IPS-18c (cell line): ENCODE data around the gene DHRSX.
"Not testable (repeated sequence)": the region's sequence is repeated elsewhere in the genome, so short reads cannot be mapped to it uniquely, and the experiment has no call there.

Source experiments
- H3K4me3 ChIP-seq: 2 replicates; pipeline ENCODE4 v1.7.0; 2013; ENCODE audit warnings: low read depth, mild to moderate bottlenecking, low read length, moderate library complexity; ENCODE audit not compliant: insufficient read depth
- H3K9me3 ChIP-seq: one replicate; pipeline ENCODE4 v1.6.1; 2013; ENCODE audit warnings: mild to moderate bottlenecking, low read length, moderate library complexity; ENCODE audit not compliant: control insufficient read depth, insufficient read depth

Gene DHRSX

DNA sequence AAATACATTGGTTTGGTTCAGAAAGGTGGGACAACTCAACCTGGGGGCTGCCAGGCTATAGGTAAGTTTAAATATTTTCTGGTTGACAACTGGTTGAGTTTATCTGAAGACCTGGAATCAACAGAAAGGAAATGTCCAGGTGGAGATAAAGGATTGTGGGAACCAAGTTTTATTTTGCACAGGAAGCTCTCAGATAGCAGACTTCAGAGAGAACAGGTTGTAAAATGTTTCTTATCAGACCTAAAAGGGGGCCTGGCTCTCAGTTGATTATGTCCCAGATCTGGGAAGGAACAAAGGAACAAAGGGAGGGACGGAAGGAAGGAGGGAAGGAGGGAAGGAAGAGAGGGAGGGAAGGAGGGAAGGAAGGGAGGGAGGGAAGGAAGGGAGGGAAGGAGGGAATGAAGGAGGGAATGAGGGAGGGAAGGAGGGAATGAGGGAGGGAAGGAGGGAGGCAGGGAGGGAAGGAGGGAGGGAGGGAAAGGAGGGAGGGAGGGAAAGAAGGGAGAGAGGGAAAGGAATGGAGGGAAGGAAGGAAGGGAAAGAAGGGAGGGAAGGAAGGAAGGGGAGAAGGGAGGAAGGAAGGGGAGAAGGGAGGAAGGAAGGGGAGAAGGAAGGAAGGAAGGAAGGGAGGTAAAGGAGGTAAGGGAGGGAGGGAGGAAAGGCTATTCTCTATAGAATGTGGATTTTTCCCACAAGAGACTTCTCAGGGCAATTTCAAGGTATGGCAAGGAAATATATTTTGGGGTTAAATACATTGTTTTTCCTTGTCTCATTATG lies 186.7 kb downstream of the DHRSX start:
- Histone ChIP-seq H3K9me3 (no peaks in the 10 kb centered on the region), H3K4me3 (no peak overlapping the region)

DNA sequence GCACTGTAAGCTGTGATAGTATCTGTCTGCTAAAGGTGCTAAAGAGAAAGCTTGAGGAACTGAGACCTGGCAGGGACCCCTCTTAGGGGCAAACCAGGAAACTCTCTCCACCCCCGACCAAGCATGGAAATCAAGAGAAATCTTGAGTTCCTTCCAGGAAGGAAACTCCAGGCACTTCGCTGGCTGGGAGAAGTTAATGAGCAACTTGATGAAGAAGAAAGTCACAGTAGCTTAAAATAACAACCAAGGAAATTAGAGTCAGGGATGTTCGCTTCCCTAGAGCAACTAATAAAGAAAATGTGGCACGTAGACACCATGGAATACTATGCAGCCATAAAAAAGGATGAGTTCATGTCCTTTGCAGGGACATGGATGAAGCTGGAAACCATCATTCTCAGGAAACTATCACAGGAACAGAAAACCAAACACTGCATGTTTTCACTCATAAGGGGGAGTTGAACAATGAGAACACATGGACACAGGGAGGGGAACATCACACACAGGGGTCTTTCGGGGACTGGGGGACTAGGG lies 188.7 kb downstream of the DHRSX start:
- not testable (repeated sequence) for H3K4me3 ChIP-seq, H3K9me3 ChIP-seq

GRCh38 chrX:2311501-2311900 lies 189.3 kb downstream of the DHRSX start:
- Histone ChIP-seq H3K4me3 (no peak overlapping the region), H3K9me3 (no peaks in the 10 kb centered on the region)

GRCh38 chrX:2301901-2302300 lies 198.9 kb downstream of the DHRSX start:
- Histone ChIP-seq H3K9me3 (no peaks in the 10 kb centered on the region), H3K4me3 (no peak overlapping the region)

GRCh38 chrX:2299871-2300270 lies 200.9 kb downstream of the DHRSX start:
- no peak overlapping the region for H3K4me3 ChIP-seq
- H3K9me3 ChIP-seq, result no peaks in the 10 kb centered on the region

DNA sequence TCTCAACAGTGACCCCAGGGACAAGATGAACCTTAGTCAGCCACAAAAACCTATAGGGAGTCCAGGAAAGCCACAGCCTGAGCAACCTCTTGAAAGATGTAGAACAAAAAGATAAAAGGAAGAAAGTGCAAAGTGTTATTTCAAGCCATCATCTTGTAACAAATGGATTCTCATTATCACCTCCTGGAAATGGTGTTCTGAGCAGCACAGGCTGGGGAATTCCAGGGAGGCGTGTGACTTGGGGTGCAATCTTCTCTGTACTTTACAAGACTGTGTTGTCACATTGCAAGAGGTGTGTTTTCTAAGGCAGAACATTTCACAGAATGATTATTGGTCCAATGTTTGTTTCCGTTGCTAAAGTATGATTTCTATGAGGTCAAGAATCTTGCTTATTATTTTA lies 214.0 kb downstream of the DHRSX start:
- peaks cover 4% of the 10 kb centered on the region for H3K9me3 ChIP-seq
- H3K4me3 ChIP-seq, result no peak overlapping the region

GRCh38 chrX:2284601-2285000 lies 216.2 kb downstream of the DHRSX start:
- Histone ChIP-seq H3K4me3 (no peak overlapping the region), H3K9me3 (peaks cover 4% of the 10 kb centered on the region)

- peaks cover 4% of the 10 kb centered on the region for H3K9me3 ChIP-seq
Measured at GRCh38 chrX:2284133-2284532, 216.6 kb downstream of the DHRSX start.

DNA sequence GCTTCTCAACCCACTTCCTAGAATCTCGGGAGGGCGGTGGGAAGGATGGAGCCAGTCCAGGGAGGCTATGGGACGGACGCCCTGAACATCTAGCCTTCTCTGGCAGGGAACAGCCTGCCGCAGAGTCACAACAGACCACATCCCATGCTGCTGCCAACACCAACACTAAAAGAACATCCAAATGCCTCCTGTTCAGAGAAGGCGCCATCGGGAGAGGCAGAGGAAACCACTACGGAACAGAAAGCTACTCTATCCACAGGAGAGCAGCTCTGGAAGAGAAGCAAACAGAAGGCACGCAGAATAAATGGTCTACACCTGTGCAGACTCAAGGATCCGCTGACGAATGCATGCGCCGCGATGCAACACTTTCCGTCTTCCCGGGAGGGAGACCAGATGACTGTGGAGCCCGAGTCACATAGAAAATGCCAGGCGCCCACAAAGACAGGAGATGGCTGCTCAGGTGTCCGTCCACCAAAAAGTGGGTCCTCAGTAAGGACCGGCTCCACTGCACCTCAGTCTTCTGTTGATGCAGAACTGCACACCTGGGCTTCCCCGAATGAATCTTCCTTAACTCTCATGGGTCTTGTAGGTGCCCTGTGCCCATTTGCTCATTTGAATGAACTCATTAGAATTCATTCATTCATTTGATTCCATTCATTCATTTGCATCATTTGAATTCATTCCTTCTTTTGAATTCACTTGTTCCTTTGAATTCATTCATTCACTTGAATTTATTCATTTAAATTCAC lies 217.5 kb downstream of the DHRSX start:
- H3K4me3 ChIP-seq, result no peak overlapping the region
- H3K9me3 ChIP-seq, result peaks cover 4% of the 10 kb centered on the region

More at GRCh38 chrX:2284133-2284532, 216.6 kb downstream of the DHRSX start:
- no peak overlapping the region for H3K4me3 ChIP-seq

DNA sequence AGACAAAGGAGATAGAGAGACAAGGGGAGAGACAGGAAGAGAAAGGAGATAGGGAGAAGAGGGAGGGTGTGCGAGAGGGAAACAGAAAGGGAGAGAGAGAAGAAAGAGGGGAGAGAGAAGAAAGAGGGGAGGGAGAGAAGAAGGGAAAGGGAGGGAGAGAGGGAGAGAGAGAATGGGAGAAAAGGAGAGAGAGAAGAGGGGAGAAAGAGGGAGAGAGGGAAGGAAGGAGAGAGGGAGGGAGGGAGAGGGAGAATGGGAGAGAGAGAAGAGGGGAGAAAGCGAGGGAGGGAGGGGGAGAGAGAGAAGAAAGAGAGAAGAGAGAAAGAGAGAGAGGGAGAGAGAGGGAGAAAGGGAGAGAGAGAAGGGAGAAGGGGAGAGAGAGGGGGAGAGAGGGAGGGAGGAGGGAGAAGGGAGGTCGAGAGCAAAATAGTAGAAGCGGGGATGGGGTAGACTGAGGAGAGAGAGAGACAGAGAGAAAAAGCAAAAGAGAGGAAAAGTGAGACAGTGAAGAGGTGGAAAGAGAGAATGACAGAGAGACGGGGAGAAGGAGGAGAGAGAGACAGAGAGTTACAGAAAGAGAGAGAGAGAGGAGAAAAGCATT lies 218.2 kb downstream of the DHRSX start:
- Histone ChIP-seq H3K9me3 (peaks cover 4% of the 10 kb centered on the region), H3K4me3 (no peak overlapping the region; the same call in 1 of the 2 replicates)

GRCh38 chrX:2272337-2272736 lies 228.4 kb downstream of the DHRSX start:
- peaks cover 2% of the 10 kb centered on the region for H3K9me3 ChIP-seq
- no peak overlapping the region for H3K4me3 ChIP-seq

GRCh38 chrX:2271595-2271994 lies 229.2 kb downstream of the DHRSX start:
- H3K4me3 ChIP-seq, H3K9me3 ChIP-seq: not testable (repeated sequence)

GRCh38 chrX:2270783-2271182 lies 230.0 kb downstream of the DHRSX start:
- H3K9me3 ChIP-seq, H3K4me3 ChIP-seq: not testable (repeated sequence)

GRCh38 chrX:2267890-2268289 lies 232.9 kb downstream of the DHRSX start:
- no peak overlapping the region for H3K4me3 ChIP-seq
- no peaks in the 10 kb centered on the region for H3K9me3 ChIP-seq

DNA sequence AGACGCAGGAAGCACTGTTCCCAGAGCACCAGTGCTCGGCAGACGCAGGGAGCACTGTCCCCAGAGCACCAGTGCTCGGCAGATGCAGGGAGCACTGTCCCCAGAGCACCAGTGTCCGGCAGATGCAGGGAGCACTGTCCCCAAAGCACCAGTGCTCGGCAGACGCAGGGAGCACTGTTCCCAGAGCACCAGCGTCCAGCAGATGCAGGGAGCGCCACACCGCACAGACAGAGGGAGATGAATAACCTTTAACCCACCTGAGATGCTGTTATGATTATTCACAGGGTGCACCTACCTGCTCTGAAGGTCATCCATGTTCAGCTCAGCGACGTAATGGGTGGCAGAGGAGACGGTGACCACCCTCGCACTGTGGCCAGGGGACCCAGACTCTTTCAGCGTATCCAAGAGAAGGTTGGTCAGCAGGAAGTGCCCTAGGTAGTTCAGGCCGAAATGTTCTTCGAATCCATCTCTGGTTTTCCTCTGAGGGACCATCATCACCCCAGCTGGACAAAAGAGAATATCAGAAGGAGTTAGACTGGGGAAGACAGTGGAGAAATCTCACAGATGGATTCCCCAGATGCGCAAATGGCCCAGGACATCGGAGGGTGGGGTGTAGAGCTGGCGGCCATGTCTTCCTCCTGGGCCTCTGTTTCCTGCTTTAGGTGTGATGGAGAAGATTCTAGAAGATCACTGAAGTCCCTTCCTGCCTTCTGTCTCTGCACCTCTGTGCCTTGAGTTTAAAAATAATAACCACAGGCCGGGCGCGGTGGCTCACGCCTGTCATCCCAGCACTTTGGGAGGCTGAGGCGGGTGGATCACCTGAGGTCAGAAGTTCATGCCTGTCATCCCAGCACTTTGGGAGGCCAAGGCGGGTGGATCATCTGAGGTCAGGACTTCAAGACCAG lies 234.1 kb downstream of the DHRSX start:
- Histone ChIP-seq H3K4me3 (no peak overlapping the region), H3K9me3 (no peaks in the 10 kb centered on the region)

DNA sequence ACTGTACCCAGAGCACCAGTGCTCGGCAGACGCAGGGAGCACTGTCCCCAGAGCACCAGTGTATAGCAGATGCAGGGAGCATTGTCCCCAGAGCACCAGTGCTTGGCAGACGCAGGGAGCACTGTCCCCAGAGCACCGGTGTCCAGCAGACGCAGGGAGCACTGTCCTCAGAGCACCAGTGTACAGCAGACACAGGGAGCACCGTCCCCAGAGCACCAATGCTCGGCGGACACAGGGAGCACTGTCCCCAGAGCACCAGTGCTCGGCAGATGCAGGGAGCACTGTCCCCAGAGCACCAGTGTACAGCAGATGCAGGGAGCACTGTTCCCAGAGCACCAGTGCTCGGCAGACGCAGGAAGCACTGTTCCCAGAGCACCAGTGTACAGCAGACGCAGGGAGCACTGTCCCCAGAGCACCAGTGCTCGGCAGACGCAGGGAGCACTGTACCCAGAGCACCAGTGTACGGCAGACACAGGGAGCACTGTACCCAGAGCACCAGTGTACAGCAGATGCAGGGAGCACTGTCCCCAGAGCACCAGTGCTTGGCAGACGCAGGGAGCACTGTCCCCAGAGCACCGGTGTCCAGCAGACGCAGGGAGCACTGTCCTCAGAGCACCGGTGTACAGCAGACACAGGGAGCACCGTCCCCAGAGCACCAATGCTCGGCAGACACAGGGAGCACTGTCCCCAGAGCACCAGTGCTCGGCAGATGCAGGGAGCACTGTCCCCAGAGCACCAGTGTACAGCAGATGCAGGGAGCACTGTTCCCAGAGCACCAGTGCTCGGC lies 234.9 kb downstream of the DHRSX start:
- not testable (repeated sequence) for H3K9me3 ChIP-seq, H3K4me3 ChIP-seq
